ENCODE measurements around the gene FOXP1. TPM values are rescaled to one million over a fixed set of nuclear protein-coding genes. Genes with fewer than 3 reads are reported as not detected.

The FOXP1 gene
- total and polyA plus RNA-seq, 12 donors: 7.6 to 42.7 (median 24.3) TPM

DNA sequence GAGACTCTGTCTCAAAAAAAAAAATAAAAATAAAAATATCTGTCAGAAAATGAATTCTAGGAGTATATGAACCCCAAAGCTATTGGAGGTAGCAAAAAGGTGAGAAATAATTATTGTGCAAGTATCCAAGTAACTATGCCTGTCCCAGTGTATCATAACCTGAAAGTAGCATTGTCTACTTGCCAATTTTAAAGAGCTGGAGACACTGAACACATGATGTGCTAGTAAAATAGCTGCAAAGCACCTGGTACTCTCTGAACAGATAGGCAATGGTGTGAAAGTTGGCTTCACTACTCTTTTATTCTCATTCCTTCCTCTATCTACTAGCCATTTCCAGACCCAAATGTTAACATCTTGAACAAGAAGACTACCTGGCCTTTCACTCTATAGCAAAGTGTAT lies 208.9 kb downstream of the FOXP1 start:
- H3K9me3 ChIP-seq (replicated peaks in 1 of 3): no peaks in the 10 kb centered on the region
- H3K4me1 ChIP-seq (replicated peaks in 1 of 2): peaks cover 0 to 8% of the 10 kb centered on the region in 2 donors
- H3K36me3 ChIP-seq (replicated peaks in 1 of 2): no peaks in the 10 kb centered on the region
- intact Hi-C loops (cut with DNase I): no loop called here
- no peak for DNase-seq
- TF ChIP-seq, protein P1, sequence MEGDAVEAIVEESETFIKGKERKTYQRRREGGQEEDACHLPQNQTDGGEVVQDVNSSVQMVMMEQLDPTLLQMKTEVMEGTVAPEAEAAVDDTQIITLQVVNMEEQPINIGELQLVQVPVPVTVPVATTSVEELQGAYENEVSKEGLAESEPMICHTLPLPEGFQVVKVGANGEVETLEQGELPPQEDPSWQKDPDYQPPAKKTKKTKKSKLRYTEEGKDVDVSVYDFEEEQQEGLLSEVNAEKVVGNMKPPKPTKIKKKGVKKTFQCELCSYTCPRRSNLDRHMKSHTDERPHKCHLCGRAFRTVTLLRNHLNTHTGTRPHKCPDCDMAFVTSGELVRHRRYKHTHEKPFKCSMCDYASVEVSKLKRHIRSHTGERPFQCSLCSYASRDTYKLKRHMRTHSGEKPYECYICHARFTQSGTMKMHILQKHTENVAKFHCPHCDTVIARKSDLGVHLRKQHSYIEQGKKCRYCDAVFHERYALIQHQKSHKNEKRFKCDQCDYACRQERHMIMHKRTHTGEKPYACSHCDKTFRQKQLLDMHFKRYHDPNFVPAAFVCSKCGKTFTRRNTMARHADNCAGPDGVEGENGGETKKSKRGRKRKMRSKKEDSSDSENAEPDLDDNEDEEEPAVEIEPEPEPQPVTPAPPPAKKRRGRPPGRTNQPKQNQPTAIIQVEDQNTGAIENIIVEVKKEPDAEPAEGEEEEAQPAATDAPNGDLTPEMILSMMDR (IDR thresholded peaks at IDR 0.05): no peak
- no peak for TF ChIP-seq POLR2A (IDR thresholded peaks at IDR 0.05)
- no peaks in the 10 kb centered on the region for H3K27me3 ChIP-seq
- H3K27ac ChIP-seq: no peak overlapping the region
- no peak overlapping the region for H3K4me3 ChIP-seq

DNA sequence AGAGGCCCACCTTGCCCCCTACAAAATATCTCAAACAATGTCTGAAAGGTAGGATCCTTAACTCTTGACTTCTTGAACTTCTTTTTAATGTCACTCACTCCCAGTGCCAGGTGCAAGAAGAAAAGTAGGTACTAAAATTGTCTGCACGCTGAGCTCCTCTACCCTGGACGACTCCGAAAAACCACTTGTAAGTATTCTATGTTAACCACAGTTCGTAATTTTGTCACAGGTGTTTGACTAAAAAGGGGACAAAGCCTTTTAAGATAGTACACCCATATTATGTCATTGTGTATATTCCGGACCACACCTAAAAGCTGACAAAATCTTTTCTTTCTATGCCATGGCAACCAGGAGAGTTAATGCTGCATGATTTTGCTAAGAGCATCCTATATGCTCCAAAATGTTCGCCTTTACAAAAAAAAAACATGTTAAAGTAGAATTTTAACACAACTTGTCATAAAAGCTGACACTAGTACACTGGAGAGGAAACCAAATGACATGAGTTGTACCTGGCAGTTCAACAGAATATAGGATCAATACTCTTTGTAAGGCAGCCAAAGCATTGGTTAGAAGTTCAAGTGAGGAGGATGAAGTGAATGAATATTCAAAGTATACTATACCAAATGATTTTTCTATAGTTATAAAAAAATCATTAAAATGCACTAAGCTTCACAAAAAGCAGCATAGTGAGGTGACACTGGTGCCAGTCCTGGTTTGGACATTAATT lies 210.5 kb downstream of the FOXP1 start:
- Histone ChIP-seq H3K27ac (no peak overlapping the region), H3K4me1 (replicated peaks in 1 of 2) (peaks cover 0 to 8% of the 10 kb centered on the region in 2 donors), H3K36me3 (replicated peaks in 1 of 2) (no peaks in the 10 kb centered on the region), H3K9me3 (replicated peaks in 1 of 3) (no peaks in the 10 kb centered on the region), H3K4me3 (no peak overlapping the region), H3K27me3 (no peaks in the 10 kb centered on the region)
- intact Hi-C loops (cut with DNase I): no loop called here
- 91 to 97% (median 95%) methylated on average over 6 of the region's 6 CpGs for whole genome bisulfite sequencing, 4 donors
- DNase-seq: no peak
- TF ChIP-seq, protein P1 (IDR thresholded peaks at IDR 0.05): no peak
- TF ChIP-seq POLR2A (IDR thresholded peaks at IDR 0.05): no peak

DNA sequence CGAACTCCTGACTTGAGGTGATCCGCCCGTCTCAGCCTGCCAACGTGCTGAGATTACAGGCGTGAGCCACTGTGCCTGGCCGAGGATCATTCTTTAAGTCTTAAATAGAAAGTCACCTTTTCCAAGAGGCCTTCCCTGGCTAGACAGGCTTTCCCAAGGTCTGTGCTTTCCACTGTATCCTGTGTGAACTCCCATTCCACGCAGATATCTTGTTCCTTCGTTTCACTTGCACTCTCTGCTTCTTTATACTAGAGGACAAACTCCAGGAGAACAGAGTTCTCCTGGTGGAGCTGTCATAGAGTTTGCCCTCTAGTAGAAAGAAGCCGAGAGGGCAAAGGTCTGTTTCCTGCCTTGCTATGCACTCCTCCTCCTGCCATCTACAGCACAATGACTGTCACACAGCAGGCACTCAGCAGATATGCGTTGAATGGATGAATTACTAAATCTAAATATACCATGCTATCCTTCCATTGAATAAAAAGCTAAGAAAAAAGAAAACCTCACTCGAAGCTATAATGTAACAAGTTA lies 211.2 kb downstream of the FOXP1 start:
- no peak for DNase-seq
- Histone ChIP-seq H3K4me1 (replicated peaks in 1 of 2) (peaks cover 0 to 8% of the 10 kb centered on the region in 2 donors), H3K4me3 (no peak overlapping the region), H3K27ac (no peak overlapping the region), H3K36me3 (replicated peaks in 1 of 2) (no peaks in the 10 kb centered on the region), H3K9me3 (replicated peaks in 1 of 3) (no peaks in the 10 kb centered on the region), H3K27me3 (no peaks in the 10 kb centered on the region)
- WGBS, 4 donors: 91 to 94% (median 93%) methylated on average over 11 of the region's 11 CpGs
- intact Hi-C loops (cut with DNase I): no loop called here
- TF ChIP-seq, protein P1 (IDR thresholded peaks at IDR 0.05): no peak
- no peak for TF ChIP-seq POLR2A (IDR thresholded peaks at IDR 0.05)

- DNase-seq: no peak
- Histone ChIP-seq H3K4me3 (no peak overlapping the region), H3K27ac (no peak overlapping the region), H3K36me3 (replicated peaks in 1 of 2) (no peaks in the 10 kb centered on the region), H3K9me3 (replicated peaks in 1 of 3) (no peaks in the 10 kb centered on the region), H3K4me1 (replicated peaks in 1 of 2) (peaks cover 0 to 8% of the 10 kb centered on the region in 2 donors), H3K27me3 (no peaks in the 10 kb centered on the region)
- no peak for TF ChIP-seq POLR2A (IDR thresholded peaks at IDR 0.05)
- TF ChIP-seq, protein P1 (IDR thresholded peaks at IDR 0.05): no peak
- WGBS, 4 donors: 94 to 98% (median 95%) methylated on average over 6 of the region's 6 CpGs
- intact Hi-C loops (cut with DNase I): no loop called here
Measured at GRCh38 chr3:71371282-71371681, 212.2 kb downstream of the FOXP1 start.

Data from adrenal gland (tissue), 12 donors.